GM18498 (cell line): ENCODE measurements around the gene DOCK4.

Experiments
- ATAC-seq: cut with Tn5 transposase; IDR thresholded peaks from one replicate; pipeline ENCODE4 v1.9.1; 2021; ENCODE audit warnings: mild to moderate bottlenecking, moderate library complexity; ENCODE audit not compliant: unreplicated experiment

The DOCK4 gene

DNA sequence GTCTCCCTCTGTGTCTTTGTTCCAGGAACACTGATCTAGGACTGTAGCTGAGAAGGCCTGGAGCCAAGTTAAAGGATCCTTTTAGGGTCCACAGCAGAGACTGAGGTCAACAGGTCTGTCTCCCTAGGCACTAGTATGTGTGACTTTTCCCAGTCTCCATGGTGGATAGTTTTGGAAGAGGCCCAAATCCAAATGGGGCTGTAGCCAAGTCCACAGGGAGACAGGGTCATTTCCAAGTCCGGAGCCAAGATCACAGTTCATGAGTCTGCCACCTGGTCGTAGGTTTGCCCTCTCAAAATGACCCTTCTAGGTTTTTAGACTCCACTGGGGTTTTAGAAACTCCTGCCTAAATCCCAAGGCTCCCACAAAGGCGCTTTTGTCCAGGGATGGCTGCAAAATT, 17.1 kb upstream of the DOCK4 start:
- no peak for ATAC-seq

DNA sequence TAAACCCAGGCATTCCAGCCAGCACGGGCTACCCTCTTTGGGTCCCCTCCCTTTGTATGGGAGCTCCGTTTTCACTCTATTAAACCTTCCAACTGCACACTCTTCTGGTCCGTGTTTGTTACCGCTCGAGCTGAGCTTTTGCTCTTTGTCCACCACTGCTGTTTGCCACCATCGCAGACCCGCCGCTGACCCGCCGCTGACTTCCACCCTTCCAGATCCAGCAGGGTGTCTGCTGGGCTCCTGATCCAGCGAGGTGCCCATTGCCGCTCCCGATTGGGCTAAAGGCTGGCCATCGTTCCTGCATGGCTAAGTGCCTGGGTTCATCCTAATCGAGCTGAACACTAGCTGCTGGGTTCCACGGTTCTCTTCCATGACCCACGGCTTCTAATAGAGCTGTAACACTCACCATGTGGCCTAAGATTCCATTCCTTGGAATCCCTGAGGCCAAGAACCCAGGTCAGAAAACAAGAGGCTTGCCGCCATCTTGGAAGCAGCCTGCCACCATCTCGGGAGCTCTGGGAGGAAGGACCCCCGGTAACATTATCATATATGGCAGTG, 14.8 kb upstream of the DOCK4 start:
- ATAC-seq: no peak

GRCh38 chr7:112215787-112216186, 9.6 kb upstream of the DOCK4 start:
- no peak for ATAC-seq

GRCh38 chr7:112214883-112215282, 8.7 kb upstream of the DOCK4 start:
- no peak for ATAC-seq

DNA sequence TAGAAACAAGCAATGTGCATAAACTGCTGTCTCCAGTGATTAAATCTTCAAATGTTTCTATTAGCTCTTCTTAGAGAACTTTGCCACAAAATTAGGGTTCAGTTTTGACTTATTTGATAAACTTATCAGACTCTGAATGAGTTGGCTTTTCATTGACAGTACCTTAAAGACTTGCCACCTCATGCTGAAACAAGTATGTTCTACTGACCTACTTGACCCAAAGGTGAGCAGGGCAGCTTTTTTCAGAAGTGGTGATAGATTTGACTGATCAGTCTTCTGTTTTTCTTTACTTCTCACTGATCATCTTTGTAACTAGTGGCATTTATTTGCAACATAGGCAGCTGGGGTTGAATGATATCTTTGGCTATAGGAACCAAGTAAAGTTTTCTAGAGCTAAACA, 8.1 kb upstream of the DOCK4 start:
- ATAC-seq: no peak

GRCh38 chr7:112213735-112214134, 7.5 kb upstream of the DOCK4 start:
- ATAC-seq: no peak

DNA sequence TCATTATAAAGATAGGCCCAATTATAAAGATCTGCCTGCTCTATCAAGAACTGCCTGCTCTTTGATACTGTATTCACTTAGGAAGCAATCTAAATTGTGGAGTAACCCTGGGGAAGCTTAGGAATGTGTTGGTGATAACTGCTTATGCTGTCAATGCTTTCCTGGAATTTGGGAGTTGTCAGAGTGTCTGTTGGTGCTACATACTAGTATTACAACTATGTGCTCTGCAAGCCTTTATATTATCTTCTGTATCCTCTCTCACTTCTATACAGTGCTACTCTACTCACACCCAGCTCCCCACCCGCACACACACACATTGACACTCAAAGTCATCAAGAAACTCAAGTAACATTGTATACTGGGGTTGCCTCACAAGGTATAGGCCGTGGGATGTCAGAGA, 6.4 kb upstream of the DOCK4 start:
- ATAC-seq: no peak

DNA sequence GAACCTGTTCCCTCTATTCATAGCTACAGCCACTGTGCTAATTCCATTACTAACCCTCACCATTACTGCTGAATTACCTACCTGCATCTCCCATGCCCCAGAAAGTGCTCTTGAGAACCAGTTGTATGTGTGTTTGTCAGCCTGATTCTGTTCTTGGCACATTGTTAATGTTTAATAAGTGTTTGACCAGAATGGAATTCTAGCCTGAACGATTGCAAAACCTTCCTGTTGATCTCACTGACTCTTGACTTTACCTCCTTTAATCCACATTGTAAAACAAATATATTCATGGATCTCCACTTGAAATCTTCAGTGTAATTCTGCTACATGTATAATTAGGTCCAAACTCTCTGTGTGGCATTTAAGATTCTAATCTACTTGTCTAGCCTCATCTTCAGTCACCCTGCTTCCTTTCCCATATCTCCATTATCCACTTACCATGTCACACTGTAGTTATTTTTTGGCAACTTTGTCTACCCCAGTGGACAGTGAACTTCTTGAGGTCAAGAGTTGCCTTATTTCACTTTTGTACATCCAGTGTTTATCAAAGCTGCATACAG, 5.2 kb upstream of the DOCK4 start:
- ATAC-seq: no peak

- ATAC-seq: no peak
These were observed 1.6 kb upstream of the DOCK4 start for GRCh38 chr7:112207765-112208164.

DNA sequence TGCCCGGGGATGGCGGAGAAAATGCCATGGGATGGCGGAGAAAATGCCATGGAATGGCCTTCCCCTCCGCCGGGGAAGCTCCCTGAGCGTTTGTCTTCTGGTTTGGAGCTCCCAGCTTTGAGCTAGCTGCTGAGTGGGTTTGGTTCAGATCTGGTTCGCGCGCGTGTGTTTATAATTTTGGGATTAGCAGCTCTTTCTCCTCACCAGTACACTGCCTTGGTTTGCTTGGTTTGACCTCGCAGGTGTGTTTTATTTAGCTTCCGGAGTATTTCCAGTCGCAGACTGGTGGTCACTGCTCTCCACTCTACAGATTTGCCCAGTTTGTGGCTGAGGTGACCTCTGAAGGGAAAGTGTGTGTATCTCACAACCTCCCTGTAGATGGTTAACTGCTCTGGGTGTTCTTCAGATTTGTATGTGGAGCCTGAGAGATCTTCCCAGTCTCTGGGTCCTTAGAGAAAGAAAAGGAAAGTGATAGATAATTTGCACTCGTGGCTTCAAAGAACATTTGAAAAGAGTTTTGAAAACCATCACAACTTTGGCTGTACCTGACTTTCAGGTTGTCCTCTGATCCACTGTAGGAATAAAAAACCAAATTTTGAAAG, 893 bp upstream of the DOCK4 start:
- no peak for ATAC-seq

DNA sequence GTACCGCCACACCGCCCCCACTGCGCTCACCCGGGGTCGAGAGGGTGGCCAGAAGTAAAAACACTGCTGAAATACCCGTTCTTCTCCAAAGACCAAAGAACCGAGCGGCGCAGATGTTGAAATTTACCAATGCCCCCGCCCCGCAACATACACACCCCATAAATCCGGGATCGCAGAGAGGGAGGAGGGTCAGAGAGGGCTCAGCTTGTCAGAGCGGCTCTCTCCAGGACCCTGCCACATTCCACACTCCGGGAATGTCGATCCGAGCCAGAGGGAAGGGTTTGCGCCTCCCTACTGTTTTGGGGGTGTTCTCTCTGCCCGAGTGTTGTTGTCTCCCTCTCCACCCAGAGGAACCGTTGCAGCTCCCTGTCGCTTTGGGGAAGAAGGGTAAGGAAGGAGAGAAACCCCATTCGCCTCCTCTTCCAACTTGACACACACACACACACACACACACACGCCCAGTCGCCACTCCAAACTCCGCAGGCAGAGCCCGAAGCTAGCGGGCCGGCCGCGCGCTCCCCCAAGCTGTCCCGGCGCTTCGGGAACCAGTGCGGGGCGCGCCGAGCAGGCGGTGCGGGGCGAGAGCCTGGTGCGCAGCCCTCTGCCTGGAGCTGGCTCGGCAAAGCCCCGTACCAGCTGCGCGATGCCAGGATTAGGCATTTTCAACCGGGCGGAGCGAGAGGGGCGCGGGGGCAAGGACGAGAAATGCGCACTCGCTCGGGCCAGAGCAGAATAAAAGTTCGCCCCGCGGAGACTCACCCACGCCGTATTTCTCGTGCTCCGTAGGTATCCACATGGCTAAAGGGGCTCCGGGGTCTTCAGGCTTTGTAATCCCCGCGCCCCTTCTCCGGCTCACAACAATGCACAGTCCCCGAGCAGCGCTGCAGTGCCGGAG, 609 bp downstream of the DOCK4 start:
- peak; percentile 11 for ATAC-seq

GRCh38 chr7:112204499-112205342, 1.5 kb downstream of the DOCK4 start:
- ATAC-seq: no peak

GRCh38 chr7:112203365-112203739, 2.8 kb downstream of the DOCK4 start:
- no peak for ATAC-seq

DNA sequence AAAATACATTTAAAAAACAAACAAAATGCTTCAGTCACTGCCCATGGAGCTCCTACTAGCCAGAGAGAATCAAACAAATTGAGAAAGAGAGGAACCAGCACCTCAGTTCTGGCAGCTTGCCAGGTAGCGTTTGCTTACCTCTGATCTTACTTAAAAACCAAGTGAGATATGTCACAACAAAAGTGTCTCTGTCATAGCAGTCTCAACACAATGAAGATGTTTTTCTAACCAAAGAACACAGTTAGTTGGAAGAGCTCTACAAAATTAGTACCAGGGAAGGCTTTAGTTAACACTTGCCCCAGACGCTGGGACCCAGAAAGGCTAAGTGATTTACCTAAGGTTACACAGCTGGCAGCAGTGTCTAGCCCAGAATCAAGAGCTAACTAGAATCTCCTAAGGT, 3.4 kb downstream of the DOCK4 start:
- ATAC-seq: no peak

DNA sequence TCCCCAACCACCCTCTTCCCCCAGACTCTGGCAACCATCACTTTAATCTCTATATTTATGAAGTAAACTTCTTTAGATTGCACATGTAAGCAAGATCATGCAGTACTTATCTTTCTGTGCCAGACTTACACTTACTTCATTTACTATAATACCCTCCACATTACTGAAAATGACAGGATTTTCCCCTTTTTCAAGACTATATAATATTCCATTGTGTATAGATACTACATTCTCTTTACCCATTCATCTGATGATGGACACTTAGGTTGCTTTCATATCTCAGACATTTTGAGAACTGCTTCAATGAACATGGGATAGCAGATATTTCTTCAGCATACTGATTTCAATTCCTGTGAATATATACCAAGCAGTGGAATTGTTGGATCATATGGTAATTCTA, 4.4 kb downstream of the DOCK4 start:
- ATAC-seq: no peak

DNA sequence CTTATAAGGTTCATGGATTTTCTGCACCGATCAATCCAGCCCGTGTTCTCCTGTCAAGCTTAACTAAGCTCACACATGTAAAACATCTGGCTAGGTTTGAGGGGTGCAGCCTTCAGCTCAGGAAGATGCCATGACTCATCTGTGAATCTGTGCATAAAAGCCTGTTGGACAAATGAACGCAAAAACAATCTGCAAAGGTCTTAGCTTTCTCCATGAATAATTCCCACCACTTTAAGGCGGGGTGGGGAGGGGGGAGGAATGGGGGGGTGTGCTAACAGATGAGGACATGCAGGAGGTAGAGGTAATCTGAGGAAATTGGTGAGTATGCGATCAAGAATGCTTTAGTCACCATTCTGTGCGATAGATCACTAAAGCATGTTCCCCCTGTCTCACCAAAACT, 4.8 kb downstream of the DOCK4 start:
- no peak for ATAC-seq

GRCh38 chr7:112199672-112200071, 6.5 kb downstream of the DOCK4 start:
- ATAC-seq: no peak

GRCh38 chr7:112199035-112199655, 7.1 kb downstream of the DOCK4 start:
- ATAC-seq: no peak

GRCh38 chr7:112197322-112197721, 8.9 kb downstream of the DOCK4 start:
- ATAC-seq: no peak

DNA sequence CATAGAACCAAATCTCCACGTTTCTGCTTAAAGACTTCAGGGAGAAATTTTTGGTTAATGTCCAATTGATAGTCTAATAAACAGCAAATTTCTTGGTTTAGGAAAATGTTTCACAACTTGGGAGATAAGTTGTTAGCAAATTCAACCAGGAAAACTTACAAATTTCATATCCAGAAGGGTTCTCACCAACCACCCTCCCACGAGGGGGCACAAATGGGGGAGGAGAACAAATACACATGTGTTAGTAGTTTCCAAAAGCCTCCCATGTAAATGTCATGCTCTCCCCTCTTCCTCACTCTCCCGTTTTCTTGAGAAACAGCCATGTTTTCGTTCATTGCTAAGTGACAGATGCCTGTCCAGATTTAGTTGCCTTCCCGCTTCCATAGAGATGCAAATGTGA, 10.5 kb downstream of the DOCK4 start:
- no peak for ATAC-seq
